K562 (cell line): Measurements from ENCODE around the gene PLCL1. TPM values are rescaled to one million over a fixed set of nuclear protein-coding genes. Genes with fewer than 3 reads are reported as not detected.
A peak's percentile ranks its signal among the peaks of the same experiment; 100 is the strongest.

Experiments
- DMBX1 ChIP-seq: fragments of 250-450 bp; sonication (Bioruptor Pico); IDR thresholded peaks from 2 replicates; pipeline ENCODE4 v1.8.0; 2022; ENCODE audit warnings: inconsistent platforms, mild to moderate bottlenecking, moderate library complexity, borderline replicate concordance
- L3MBTL2 ChIP-seq: fragments of 450-650 bp; IDR thresholded peaks from 2 replicates; pipeline ENCODE4 v1.6.1; 2016; ENCODE audit warnings: mild to moderate bottlenecking, moderate library complexity
- polyA plus RNA-seq, 8 experiments: library from polyadenylated mRNA; depleted of rRNA in 4 of 8; stranded (reverse) in 5 of 8; unstranded in 3 of 8; fragments of >200 nt; fragmentation: Nextera tagmentation in 2 of 8; fragmentation: Illumina TruSeq in 1 of 8; extraction: Ambion mirVana in 2 of 8; extraction: Trizol in 1 of 8; gene quantifications; 2 replicates each; pipeline versions ENCODE4 v1.2.1 to v1.2.3, GENCODE V29; 2011 to 2014; ENCODE audit warnings: inconsistent platforms in 1 of 8, missing spikeins in 1 of 8
- total RNA-seq, 7 experiments: library from RNA; depleted of rRNA in 6 of 7; stranded (reverse); fragments of >200 nt in 6 of 7; fragmentation: Illumina TruSeq in 2 of 7; extraction: Trizol in 2 of 7; gene quantifications; 2 replicates each; pipeline versions ENCODE4 v1.2.1 to v1.2.3, GENCODE V29; 2011 to 2021; ENCODE audit warnings: low replicate concordance in 1 of 7
- TF ChIP-seq, protein P1 (sequence below), 2 experiments: fragments of 450-650 bp; formaldehyde crosslinking in 1 of 2; IDR thresholded peaks; 2 replicates each; pipeline versions ENCODE4 v1.4.0 to v1.6.1; 2014 to 2020; ENCODE audit warnings: mild to moderate bottlenecking in 2 of 2, borderline replicate concordance in 1 of 2, low read depth in 1 of 2
- TF ChIP-seq, protein P2 (sequence below): IDR thresholded peaks from 3 replicates; pipeline ENCODE4 v1.6.1; 2011; ENCODE audit warnings: borderline replicate concordance, mild to moderate bottlenecking; ENCODE audit not compliant: insufficient read length, insufficient read depth
- TF ChIP-seq, protein P3 (sequence below), 2 experiments: IDR thresholded peaks in 1 of 2; conservative IDR thresholded peaks in 1 of 2; 2 replicates each; pipeline ENCODE4 v1.6.1; 2016; ENCODE audit warnings: low read depth in 2 of 2, mild to moderate bottlenecking in 1 of 2, missing compliant biosample characterization in 1 of 2, missing genetic modification characterization in 1 of 2, moderate library complexity in 1 of 2

PLCL1 gene
- total and polyA plus RNA-seq, 9 of the 15 experiments (the other 6 are each of a cell fraction or from before 2014, with no cell fraction given) = 2.0 to 17.7 (median 8.6) TPM

DNA sequence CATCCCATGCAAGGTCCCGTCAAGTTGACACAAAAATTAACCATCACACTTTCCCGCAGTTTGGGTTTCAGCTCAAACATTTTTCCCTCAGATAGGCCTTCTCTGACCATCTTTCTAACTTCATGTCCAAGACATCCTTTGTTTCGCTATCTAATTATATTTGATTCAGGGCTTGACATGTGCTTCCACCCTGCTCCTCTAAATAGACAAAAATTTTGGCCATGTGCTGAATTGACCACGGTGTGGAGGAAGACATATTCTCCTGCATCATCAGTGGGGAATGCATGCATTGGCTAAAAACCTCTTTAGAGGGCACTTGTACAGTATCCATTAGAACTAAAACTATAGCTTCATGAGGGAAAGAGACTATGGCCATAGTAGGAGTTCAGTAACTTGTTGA is 81.2 kb downstream of the PLCL1 start (continued):
- TF ChIP-seq, protein P1, sequence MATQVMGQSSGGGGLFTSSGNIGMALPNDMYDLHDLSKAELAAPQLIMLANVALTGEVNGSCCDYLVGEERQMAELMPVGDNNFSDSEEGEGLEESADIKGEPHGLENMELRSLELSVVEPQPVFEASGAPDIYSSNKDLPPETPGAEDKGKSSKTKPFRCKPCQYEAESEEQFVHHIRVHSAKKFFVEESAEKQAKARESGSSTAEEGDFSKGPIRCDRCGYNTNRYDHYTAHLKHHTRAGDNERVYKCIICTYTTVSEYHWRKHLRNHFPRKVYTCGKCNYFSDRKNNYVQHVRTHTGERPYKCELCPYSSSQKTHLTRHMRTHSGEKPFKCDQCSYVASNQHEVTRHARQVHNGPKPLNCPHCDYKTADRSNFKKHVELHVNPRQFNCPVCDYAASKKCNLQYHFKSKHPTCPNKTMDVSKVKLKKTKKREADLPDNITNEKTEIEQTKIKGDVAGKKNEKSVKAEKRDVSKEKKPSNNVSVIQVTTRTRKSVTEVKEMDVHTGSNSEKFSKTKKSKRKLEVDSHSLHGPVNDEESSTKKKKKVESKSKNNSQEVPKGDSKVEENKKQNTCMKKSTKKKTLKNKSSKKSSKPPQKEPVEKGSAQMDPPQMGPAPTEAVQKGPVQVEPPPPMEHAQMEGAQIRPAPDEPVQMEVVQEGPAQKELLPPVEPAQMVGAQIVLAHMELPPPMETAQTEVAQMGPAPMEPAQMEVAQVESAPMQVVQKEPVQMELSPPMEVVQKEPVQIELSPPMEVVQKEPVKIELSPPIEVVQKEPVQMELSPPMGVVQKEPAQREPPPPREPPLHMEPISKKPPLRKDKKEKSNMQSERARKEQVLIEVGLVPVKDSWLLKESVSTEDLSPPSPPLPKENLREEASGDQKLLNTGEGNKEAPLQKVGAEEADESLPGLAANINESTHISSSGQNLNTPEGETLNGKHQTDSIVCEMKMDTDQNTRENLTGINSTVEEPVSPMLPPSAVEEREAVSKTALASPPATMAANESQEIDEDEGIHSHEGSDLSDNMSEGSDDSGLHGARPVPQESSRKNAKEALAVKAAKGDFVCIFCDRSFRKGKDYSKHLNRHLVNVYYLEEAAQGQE (IDR thresholded peaks at IDR 0.05; ENCODE audit: borderline replicate concordance) = no peak
- TF ChIP-seq, protein P1 (CRISPR knock-in tag; IDR thresholded peaks at IDR 0.05; ENCODE audit: low read depth) = no peak
- TF ChIP-seq, protein P2, sequence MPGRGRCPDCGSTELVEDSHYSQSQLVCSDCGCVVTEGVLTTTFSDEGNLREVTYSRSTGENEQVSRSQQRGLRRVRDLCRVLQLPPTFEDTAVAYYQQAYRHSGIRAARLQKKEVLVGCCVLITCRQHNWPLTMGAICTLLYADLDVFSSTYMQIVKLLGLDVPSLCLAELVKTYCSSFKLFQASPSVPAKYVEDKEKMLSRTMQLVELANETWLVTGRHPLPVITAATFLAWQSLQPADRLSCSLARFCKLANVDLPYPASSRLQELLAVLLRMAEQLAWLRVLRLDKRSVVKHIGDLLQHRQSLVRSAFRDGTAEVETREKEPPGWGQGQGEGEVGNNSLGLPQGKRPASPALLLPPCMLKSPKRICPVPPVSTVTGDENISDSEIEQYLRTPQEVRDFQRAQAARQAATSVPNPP = no peak
- 0 out of 2 replicates have a peak, but pooled peaks have one; percentile 0 for TF ChIP-seq DMBX1 (CRISPR knock-in tag)
- TF ChIP-seq, protein P3, sequence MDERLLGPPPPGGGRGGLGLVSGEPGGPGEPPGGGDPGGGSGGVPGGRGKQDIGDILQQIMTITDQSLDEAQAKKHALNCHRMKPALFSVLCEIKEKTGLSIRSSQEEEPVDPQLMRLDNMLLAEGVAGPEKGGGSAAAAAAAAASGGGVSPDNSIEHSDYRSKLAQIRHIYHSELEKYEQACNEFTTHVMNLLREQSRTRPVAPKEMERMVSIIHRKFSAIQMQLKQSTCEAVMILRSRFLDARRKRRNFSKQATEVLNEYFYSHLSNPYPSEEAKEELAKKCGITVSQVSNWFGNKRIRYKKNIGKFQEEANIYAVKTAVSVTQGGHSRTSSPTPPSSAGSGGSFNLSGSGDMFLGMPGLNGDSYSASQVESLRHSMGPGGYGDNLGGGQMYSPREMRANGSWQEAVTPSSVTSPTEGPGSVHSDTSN (CRISPR knock-in tag; IDR thresholded peaks at IDR 0.05; ENCODE audit: low read depth) = no peak
- TF ChIP-seq, protein P3 (tag; conservative IDR thresholded peaks at IDR 0.05; ENCODE audit: low read depth) = no peak
- TF ChIP-seq L3MBTL2 = peak; percentile 19; the same call in 1 of the 2 replicates
